Measurements from ENCODE around the gene UBE2D4.

GRCh38 chr7:43878867-43879266 lies 47.4 kb upstream of the UBE2D4 start:
- no peak for TF ChIP-seq CTCF (IDR thresholded peaks at IDR 0.05)
- TF ChIP-seq POLR2A (IDR thresholded peaks at IDR 0.05): no peak
